GM19324 (cell line): ENCODE results near the gene LAMA4.

ENCODE experiments used
- ATAC-seq: cut with Tn5 transposase; IDR thresholded peaks from one replicate; pipeline ENCODE4 v1.9.1; 2021; ENCODE audit warnings: mild to moderate bottlenecking, moderate library complexity; ENCODE audit not compliant: unreplicated experiment, low FRiP score

The LAMA4 gene

DNA sequence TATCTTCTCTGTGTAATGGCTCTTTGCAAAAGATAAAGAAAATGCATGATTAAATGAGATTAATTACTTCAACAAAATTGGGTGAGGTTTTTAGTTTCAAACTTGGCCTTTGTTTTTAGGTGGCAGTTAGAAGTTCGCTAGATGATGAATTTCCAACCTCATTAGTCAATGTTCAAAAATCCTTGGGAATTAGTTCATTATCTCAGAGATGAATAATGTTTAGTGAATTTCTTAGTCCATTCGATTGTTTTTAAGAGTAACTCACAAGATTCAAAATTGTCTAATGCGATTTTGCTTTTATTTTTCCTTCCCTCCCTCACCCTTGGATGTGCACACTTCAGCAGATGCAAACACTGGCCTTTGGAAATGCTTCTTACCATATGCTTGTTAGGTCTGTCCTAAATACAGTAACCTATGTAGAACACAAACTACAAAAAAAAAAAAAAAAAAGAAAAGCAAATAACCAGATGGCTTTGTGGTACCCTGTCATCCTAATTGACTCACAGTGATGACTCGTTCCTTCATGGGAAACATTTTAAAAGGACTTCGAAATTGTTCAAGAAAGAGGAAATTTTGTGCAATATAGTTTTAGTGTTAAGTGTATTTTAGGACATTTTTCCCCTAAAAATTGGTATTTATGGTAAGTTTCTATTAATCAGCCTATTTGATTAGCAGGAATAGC lies 100.3 kb downstream of the LAMA4 start:
- no peak for ATAC-seq

- no peak for ATAC-seq
These were observed 104.0 kb downstream of the LAMA4 start for GRCh38 chr6:112150363-112150762.

GRCh38 chr6:112149719-112150263 lies 104.6 kb downstream of the LAMA4 start:
- no peak for ATAC-seq

- no peak for ATAC-seq
These were observed 105.1 kb downstream of the LAMA4 start for GRCh38 chr6:112149236-112149635.

DNA sequence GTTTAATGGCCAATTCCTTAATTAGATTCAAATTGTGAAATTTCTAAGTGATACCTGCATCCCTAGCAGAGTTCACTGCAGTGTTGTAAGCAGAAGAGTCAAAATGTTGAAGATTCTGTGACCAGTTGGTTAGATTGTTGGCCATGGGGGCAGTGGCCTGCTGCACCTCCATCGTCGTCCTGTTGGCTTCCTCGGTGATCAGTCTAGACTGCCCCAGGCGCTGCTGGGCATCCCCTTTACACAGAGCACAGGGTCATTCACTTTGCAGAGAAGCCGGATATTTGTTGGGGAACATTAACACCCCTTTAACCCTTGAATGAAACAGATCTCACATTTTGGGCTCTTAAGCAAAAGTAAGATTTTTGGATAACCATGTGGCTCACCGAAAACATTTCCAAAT lies 106.3 kb downstream of the LAMA4 start:
- no peak for ATAC-seq

DNA sequence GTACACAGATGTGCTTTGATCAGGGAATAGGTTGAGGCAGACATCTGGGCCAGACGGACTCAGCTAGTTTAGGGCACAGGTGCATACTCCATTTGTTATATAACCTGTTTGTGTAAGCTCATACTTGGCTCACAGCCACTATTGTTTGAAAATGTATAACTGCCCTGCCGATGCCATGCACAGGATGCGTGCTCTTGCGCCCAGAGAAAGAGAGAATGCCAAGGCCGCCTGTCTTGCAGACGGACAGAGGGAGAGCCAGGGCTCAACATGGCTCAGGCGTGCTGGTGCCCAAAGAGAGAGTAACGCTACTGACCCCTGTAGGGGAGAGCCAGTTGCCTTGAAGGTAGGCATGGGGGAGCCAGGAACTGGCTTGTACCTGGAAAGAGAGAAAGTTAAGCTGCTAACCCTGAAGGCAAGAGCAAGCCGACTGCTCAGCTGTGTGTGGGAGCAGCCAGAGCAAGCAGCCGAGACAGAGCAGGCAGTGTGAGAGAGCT lies 109.2 kb downstream of the LAMA4 start:
- no peak for ATAC-seq

DNA sequence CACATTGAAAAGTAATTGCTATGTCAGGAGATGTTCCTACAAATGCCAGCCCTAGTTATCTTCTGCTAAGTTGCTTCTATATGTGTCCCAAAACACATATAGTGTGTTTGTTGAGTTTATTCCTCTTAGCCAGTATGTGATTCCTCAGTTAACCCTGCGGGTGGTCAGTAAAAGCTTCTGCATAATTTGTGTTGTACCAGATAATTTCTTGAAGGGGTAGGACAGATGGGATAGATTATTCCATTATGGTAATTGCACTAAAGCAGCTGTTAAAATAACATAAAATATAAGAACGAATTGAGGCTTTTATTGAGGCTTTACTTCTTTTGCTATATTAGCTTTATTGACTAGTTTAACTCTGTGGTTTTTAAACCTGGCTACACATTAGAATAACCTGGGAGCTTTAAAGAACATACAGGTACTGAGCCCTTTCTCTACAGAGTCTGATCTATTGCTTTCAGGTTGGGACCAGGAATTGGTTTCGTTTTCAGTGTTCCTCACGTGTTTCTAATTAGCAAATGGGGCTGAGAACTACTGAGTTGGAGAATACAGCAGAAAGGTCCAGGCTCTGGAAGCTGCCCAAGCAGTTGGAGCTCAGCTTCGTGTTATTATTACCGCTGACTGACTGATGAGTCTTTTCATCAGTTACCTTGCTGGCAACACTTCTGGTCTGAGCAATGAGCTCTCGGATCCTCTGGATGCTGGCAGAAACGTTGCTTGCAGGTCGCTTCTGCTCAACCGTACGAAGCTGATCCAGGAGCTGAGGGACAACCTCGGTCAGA lies 110.0 kb downstream of the LAMA4 start:
- no peak for ATAC-seq

- ATAC-seq = no peak
These were observed 112.7 kb downstream of the LAMA4 start for GRCh38 chr6:112141707-112142106.

DNA sequence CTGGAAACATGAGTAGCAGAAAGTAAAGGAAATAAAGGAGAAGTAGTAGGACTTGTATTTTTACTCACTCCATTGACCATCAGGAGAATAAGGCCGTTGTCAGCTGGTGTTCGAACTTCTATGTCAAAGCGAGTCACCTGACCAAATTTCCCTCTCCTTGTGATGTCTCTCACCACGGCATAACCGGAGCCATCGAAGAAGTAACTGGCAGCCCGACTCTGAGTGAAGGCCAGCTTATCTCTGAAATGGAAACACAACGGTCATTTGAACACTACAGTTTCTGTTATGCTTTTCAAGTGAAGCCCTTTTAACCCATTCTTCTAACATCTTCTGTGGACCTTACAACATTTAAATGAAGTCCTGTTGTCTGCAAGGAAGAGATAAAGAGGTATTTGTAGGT lies 115.3 kb downstream of the LAMA4 start:
- no peak for ATAC-seq

GRCh38 chr6:112130878-112131277 lies 123.5 kb downstream of the LAMA4 start:
- no peak for ATAC-seq

GRCh38 chr6:112128208-112128607 lies 126.2 kb downstream of the LAMA4 start:
- ATAC-seq = no peak

DNA sequence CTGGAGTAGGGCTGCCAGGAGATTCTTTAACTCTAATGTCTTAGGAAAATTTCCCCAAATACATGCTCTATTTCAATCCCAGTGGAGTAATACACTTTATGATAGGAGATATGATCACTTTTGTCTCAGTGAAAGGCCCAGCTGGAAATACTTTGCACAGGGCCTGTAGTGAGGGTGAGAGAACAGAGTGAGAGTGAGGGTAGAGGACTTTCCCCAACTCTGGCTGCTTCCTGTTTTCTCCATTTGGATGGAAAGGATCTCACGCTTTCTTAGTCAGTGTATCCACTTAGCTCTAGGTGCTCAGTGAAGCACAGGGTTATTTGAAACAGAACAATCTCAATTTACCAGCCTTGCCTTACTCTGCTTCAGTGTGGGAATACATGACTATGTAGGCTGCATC lies 130.4 kb downstream of the LAMA4 start:
- ATAC-seq = no peak

- no peak for ATAC-seq
These were observed 131.6 kb downstream of the LAMA4 start for GRCh38 chr6:112122756-112123155.

- ATAC-seq = no peak
These were observed 136.3 kb downstream of the LAMA4 start for GRCh38 chr6:112118034-112118433.

- ATAC-seq = no peak
These were observed 136.8 kb downstream of the LAMA4 start for GRCh38 chr6:112117554-112117953.

DNA sequence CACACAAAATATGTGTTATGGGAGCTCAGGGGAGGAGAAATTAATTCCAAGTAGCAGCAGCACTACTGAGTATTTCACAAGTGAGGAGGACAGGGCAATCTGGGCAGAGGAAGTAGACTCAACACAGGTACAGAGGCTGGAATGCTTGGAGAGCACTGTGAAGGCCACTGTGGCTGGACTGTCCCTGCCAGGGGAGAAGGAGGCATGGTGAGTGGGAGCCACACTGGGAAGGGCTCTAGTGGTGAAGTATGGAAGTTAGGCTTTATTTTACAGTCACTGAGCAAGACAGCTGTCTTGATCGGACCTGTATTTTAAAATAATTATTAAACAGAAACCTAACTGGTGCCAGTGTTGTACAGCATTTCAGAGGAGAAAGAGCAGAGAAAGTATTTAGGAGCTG lies 138.1 kb downstream of the LAMA4 start:
- no peak for ATAC-seq

- no peak for ATAC-seq
These were observed 139.7 kb downstream of the LAMA4 start for GRCh38 chr6:112114577-112115223.

DNA sequence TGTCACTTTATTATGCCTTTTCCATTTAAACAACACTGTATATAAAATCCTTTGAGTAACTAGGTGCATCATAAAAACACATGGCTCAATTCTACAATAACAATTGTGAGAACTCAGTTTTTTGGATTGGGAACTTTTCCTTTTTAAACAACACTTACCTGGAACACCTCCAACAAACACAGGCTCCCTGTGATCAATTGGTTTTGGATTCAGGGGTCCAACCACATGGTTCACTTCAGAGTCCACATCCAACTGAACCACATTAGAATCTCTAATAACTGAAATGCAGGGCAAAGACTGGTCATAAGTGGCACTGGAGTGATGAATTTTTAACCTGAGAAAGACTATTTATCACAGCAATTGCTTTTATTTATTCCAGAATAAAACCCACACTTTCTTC lies 140.4 kb downstream of the LAMA4 start:
- ATAC-seq = no peak

DNA sequence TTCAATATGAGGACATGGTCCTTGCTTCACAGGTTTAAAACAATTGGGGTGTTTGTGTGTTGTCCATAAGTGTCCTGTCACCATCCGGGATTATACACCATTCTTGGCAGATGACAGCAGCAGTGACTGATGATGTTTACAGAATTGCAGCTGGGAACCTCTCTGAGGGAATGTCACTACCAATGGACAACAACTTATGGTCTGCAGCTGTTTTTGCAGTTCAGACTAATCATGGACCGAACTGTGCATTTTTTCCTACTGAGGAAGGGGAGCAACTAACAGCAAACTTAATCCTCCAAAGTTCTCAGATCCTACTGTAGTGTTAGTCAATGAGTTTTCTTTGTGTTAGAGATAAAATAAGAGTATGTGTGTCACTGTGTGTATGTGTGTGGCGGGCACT lies 140.9 kb downstream of the LAMA4 start:
- ATAC-seq = no peak

DNA sequence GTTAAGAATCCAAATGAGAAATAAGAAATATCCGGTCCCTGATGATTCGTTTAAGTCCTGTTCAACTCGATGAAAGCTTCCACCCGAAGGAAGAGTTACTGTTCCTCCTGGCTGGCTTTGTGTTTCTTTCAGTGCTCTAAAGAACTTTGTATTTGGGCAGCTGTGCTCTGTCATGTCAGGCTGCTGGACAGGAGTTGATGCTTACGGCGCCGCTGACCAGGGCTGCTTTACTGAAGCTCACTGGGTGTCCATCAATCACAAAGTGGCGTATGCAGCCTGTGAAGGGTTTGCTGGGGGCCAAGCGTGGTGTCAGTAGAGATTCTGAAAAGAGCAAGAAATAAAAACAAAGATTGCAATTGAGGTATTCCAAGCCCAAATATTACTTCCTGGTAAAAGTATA lies 145.1 kb downstream of the LAMA4 start:
- ATAC-seq = no peak

- ATAC-seq = no peak
These were observed 147.8 kb downstream of the LAMA4 start for GRCh38 chr6:112106562-112106961.
